HEK293 (cell line): ENCODE results near the gene MGAM2.

Experiments used
- CTCF ChIA-PET: fragments of 350-600 bp; formaldehyde crosslinking; extraction: SDS; loops from one replicate; lab custom pipeline; 2021; ENCODE audit warnings: antibody characterized with exemption; lab: Yijun Ruan, JAX
- POLR2A ChIA-PET: fragments of 300-600 bp; formaldehyde crosslinking; extraction: SDS; loops from one replicate; lab custom pipeline; 2020; ENCODE audit warnings: antibody characterized with exemption, inconsistent platforms; lab: Yijun Ruan, JAX
- H3K27ac ChIP-seq: fragments of 200-500 bp; sonication (Bioruptor generic); 2 replicates; pipeline ENCODE4 v1.5.1; 2014; ENCODE audit warnings: low read depth, low read length, control low read depth, inconsistent platforms; ENCODE audit errors: extremely low read depth
- H3K36me3 ChIP-seq, 2 experiments: fragments of 200-500 bp in 1 of 2; sonication (Bioruptor generic) in 1 of 2; 1 replicate in 1 of 2; 2 replicates in 1 of 2; pipeline ENCODE4 v1.5.1; 2014 to 2017; ENCODE audit warnings: inconsistent platforms in 2 of 2, low read length in 2 of 2; ENCODE audit not compliant: control insufficient read depth in 2 of 2, insufficient read depth in 1 of 2
- H3K4me1 ChIP-seq: fragments of 200-500 bp; sonication (Bioruptor generic); 2 replicates; pipeline ENCODE4 v1.5.1; 2014; ENCODE audit warnings: mild to moderate bottlenecking, low read length, inconsistent platforms; ENCODE audit not compliant: control insufficient read depth, insufficient read depth
- H3K4me3 ChIP-seq: 2 replicates; pipeline ENCODE4 v1.5.1; 2011; ENCODE audit warnings: low read depth, mild to moderate bottlenecking, control low read depth, low read length, moderate library complexity
- H3K9me3 ChIP-seq: fragments of 200-500 bp; sonication (Bioruptor generic); 2 replicates; pipeline ENCODE4 v1.5.1; 2014; ENCODE audit warnings: low read depth, low read length, inconsistent platforms; ENCODE audit not compliant: control insufficient read depth, insufficient read depth
- EGR2 ChIP-seq: fragments of 450-650 bp; formaldehyde crosslinking; IDR thresholded peaks from 2 replicates; pipeline ENCODE4 v1.5.1; 2016; ENCODE audit warnings: low read depth, missing biosample characterization, missing genetic modification characterization
- PRDM1 ChIP-seq: fragments of 450-650 bp; formaldehyde crosslinking; IDR thresholded peaks from 2 replicates; pipeline ENCODE4; 2016; ENCODE audit warnings: missing biosample characterization, missing genetic modification characterization
- SETDB1 ChIP-seq: IDR thresholded peaks from one replicate; pipeline ENCODE4 v1.6.1; 2017; ENCODE audit warnings: mild to moderate bottlenecking, low read length, moderate library complexity, mixed read lengths; ENCODE audit not compliant: insufficient read length
- ZNF155 ChIP-seq: fragments of 450-650 bp; formaldehyde crosslinking; IDR thresholded peaks from 2 replicates; pipeline ENCODE4 v1.5.1; 2016; ENCODE audit warnings: missing biosample characterization, missing genetic modification characterization
- ZNF561 ChIP-seq: fragments of 450-650 bp; IDR thresholded peaks from 2 replicates; pipeline ENCODE4 v1.5.1; 2018; ENCODE audit warnings: missing biosample characterization, missing genetic modification characterization, borderline replicate concordance
- ZNF600 ChIP-seq: fragments of 450-650 bp; formaldehyde crosslinking; IDR thresholded peaks from 2 replicates; pipeline ENCODE4 v1.5.1; 2016; ENCODE audit warnings: missing biosample characterization, missing genetic modification characterization
- ZNF777 ChIP-seq: fragments of 450-650 bp; formaldehyde crosslinking; IDR thresholded peaks from 2 replicates; pipeline ENCODE4 v1.5.1; 2017; ENCODE audit warnings: missing biosample characterization, missing genetic modification characterization, borderline replicate concordance
- TF ChIP-seq, protein P1 (sequence below): fragments of 450-650 bp; formaldehyde crosslinking; IDR thresholded peaks from 2 replicates; pipeline ENCODE4 v1.5.1; 2017; ENCODE audit warnings: missing biosample characterization, missing genetic modification characterization

MGAM2 gene

GRCh38 chr7:142263598-142264380 lies 152.3 kb downstream of the MGAM2 start:
- POLR2A ChIA-PET = no interaction called here
- no peaks in the 10 kb centered on the region for H3K4me1 ChIP-seq
- no peak overlapping the region for H3K27ac ChIP-seq
- TF ChIP-seq PRDM1 (tag by site-specific recombination) (no peak), SETDB1 (no peak), EGR2 (tag by site-specific recombination) (no peak), ZNF155 (tag by site-specific recombination) (no peak), ZNF561 (tag by site-specific recombination) (no peak), ZNF600 (tag by site-specific recombination) (no peak), ZNF777 (tag by site-specific recombination) (no peak)
- TF ChIP-seq, protein P1, sequence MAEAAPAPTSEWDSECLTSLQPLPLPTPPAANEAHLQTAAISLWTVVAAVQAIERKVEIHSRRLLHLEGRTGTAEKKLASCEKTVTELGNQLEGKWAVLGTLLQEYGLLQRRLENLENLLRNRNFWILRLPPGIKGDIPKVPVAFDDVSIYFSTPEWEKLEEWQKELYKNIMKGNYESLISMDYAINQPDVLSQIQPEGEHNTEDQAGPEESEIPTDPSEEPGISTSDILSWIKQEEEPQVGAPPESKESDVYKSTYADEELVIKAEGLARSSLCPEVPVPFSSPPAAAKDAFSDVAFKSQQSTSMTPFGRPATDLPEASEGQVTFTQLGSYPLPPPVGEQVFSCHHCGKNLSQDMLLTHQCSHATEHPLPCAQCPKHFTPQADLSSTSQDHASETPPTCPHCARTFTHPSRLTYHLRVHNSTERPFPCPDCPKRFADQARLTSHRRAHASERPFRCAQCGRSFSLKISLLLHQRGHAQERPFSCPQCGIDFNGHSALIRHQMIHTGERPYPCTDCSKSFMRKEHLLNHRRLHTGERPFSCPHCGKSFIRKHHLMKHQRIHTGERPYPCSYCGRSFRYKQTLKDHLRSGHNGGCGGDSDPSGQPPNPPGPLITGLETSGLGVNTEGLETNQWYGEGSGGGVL (tag by site-specific recombination) = no peak
- no peak overlapping the region for H3K4me3 ChIP-seq
- no peaks in the 10 kb centered on the region for H3K36me3 ChIP-seq
- H3K9me3 ChIP-seq = no peaks in the 10 kb centered on the region
- CTCF ChIA-PET = interaction anchor here (1.4 kb wide), 1 partner anchor 38 kb away, joined by 4 read pairs; no protein-coding TSS in a partner anchor
